Measurements from ENCODE around the gene VEZF1.

DNA sequence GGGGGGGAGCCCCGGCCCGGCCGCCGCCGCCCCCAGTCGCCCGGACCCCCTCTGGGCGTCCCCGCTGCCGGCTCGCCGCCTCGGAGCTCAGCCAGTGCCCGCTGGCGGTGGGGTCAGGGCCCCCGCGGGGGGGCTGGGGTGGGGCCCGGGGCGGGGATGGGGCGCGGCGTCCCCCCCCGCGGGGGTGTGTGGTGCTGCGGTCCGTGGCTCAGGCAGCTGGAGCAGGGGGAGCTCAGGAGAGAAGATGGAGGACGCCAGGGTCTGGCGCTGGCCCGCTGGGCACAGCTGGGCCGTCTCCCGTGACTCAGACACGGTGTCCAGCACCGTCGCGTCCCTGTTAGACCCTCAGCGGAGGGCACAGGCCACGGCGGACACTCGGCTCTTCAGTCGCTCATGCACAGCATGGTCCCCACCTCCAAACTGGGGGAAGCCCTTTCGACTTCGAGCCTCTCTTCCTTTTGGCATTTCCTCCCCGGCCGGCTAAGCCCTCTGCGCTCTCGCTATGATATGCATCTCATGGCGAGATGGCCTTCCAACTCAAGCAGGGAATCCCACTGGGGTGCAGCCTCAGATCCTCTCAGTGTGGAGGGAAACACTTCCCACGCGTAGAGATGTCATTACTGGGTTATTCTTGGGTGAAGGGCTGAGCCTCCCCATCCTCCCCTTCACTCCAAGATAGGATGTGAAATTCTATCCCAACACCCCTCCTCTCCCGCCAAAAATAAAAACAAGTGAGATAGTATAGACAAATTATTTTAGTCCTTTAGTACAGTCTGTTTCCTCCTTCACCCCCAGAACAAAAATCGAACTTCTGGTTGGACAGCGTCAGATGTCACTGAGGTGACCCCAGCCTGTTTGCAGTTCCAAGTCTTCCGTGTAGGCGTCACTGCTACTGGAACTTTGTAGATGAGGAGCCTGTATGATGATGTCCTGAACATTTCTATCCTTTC lies 522 bp upstream of the VEZF1 start:
- TF ChIP-seq, protein P1, sequence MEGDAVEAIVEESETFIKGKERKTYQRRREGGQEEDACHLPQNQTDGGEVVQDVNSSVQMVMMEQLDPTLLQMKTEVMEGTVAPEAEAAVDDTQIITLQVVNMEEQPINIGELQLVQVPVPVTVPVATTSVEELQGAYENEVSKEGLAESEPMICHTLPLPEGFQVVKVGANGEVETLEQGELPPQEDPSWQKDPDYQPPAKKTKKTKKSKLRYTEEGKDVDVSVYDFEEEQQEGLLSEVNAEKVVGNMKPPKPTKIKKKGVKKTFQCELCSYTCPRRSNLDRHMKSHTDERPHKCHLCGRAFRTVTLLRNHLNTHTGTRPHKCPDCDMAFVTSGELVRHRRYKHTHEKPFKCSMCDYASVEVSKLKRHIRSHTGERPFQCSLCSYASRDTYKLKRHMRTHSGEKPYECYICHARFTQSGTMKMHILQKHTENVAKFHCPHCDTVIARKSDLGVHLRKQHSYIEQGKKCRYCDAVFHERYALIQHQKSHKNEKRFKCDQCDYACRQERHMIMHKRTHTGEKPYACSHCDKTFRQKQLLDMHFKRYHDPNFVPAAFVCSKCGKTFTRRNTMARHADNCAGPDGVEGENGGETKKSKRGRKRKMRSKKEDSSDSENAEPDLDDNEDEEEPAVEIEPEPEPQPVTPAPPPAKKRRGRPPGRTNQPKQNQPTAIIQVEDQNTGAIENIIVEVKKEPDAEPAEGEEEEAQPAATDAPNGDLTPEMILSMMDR (IDR thresholded peaks at IDR 0.05; ENCODE audit: poor library complexity), result peak; percentile 8
- TF ChIP-seq EZH2 (IDR thresholded peaks at IDR 0.05; ENCODE audit: borderline replicate concordance) (no peak), EZH2phosphoT487 (IDR thresholded peaks at IDR 0.05; ENCODE audit: low read depth, severe bottlenecking, unreplicated experiment) (no peak)
